Calu3 (cell line): ENCODE results near the gene ZFP62. TPM values are rescaled to one million over a fixed set of nuclear protein-coding genes. Genes with fewer than 3 reads are reported as not detected.

Source experiments
- Bru-seq: library from RNA; stranded (reverse); fragments of 400-500 nt; gene quantifications from one replicate; lab custom pipeline; 2021; lab: Mats Ljungman, UMichigan
- BruChase-seq, 2 experiments: library from RNA; stranded (reverse); fragments of 400-500 nt; gene quantifications; one replicate each; lab custom pipeline; 2021; lab: Mats Ljungman, UMichigan
- BruUV-seq: library from RNA; stranded (reverse); fragments of 400-500 nt; replicated peaks from 2 replicates; lab custom pipeline; 2021; lab: Mats Ljungman, UMichigan
- CTCF ChIA-PET: fragments of 300-600 bp; sonication (Branson Sonifier 250); formaldehyde crosslinking; loops from one replicate; lab custom pipeline; 2022; ENCODE audit warnings: antibody characterized with exemption; lab: Charles Lee
- DNase-seq: peaks from one replicate; pipeline ENCODE4 v3.0.0; 2022
- H3K27ac Mint-ChIP-seq: one replicate; pipeline ENCODE4 v1.8.0; 2022; ENCODE audit warnings: mixed read lengths; ENCODE audit not compliant: unreplicated experiment
- H3K27me3 Mint-ChIP-seq: one replicate; pipeline ENCODE4 v1.8.0; 2022; ENCODE audit warnings: mixed read lengths; ENCODE audit not compliant: unreplicated experiment
- H3K36me3 Mint-ChIP-seq: one replicate; pipeline ENCODE4 v1.8.0; 2022; ENCODE audit warnings: mild to moderate bottlenecking, moderate library complexity, mixed read lengths; ENCODE audit not compliant: insufficient read depth, unreplicated experiment
- H3K4me1 Mint-ChIP-seq: one replicate; pipeline ENCODE4 v1.8.0; 2022; ENCODE audit warnings: mild to moderate bottlenecking, low read depth, mixed read lengths; ENCODE audit not compliant: unreplicated experiment
- H3K4me3 Mint-ChIP-seq: one replicate; pipeline ENCODE4 v1.8.0; 2022; ENCODE audit warnings: mild to moderate bottlenecking, low read depth, moderate library complexity, mixed read lengths; ENCODE audit not compliant: unreplicated experiment
- H3K9me3 Mint-ChIP-seq: one replicate; pipeline ENCODE4 v1.8.0; 2022; ENCODE audit warnings: low read depth, mixed read lengths; ENCODE audit not compliant: unreplicated experiment
- intact Hi-C: fragments of 100-400 bp; cut with micrococcal nuclease; formaldehyde crosslinking; loops from one replicate; pipeline ENCODE4 v1.10.0; 2022; ENCODE audit not compliant: unreplicated experiment
- long read RNA-seq: library from polyadenylated mRNA; stranded (forward); transcript quantifications from one replicate; pipeline ENCODE4 v2.0.0, GENCODE V29; 2022
- total RNA-seq: library from RNA; stranded (reverse); gene quantifications from 2 replicates; pipeline ENCODE4 v1.2.3, GENCODE V29; 2022
- TF ChIP-seq, protein P1 (sequence below): fragments of 200-600 bp; IDR thresholded peaks from one replicate; pipeline ENCODE4 v1.8.0; 2022; ENCODE audit warnings: antibody characterized with exemption; ENCODE audit not compliant: unreplicated experiment

ZFP62 gene
- total RNA-seq (43.5 and 46.4 TPM in 2 replicates), Bru-seq, nascent RNA (percentile 90 among the genes with signal in this experiment), BruChase-seq, experiment 1, labeled RNA remaining after a 6-hour chase (percentile 91 among the genes with signal in this experiment), BruChase-seq, experiment 2, labeled RNA remaining after a 2-hour chase (percentile 95 among the genes with signal in this experiment)
- long read RNA-seq, partial matches to known transcripts, result 0 of 13 reads
- long read RNA-seq, other reads (novel, unspliced or antisense), result 6 of 13 reads

DNA sequence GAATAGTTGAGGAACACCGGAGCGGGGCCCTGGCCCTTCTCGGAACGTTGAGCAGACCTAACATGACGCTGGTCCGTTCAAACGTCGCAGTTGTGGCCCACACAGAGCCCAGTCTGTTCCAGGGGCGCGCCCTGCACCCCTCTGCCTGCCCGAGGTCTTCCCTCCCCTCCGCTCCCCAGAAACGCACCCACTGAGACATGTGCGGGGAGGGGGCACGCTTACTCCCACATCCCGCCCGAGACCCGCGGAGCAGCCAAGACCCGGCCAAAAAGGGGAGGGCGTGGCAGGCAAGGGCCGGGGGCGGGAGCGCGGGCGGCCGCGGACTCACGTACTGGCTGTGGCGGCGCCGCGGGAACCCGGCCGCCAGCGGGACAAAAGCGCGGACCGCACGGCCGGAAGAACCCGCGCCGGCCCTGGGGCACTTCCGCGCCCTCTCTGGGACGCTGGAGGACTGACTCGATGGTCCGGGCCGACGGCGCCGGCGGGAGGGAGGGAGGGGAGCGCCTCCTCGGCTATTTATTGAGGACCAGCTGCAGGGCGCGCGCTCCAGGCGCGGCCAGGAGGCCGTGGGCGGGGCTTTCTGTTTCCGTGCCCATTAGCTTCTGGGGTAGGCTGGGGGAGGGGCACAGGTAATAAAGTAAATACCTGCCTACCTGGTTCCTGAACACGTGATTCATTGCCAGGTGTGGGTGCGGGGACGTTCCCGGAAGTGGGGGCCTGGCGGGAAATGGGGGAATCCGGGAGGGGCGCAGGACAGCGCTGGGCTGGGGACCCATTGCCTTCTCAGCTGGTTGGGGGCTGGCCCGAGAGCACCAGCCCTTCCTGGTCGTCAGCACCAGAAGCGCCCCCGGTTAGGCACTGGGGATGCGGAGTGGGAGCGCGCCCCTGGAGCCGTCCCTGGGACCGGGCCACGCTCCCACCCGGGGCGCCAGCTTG, at the start of gene ZFP62:
Gene ZFP62 (minus strand): TSS at position 390 of the 936 bp plus-strand sequence. CDS start 57 bp downstream, at position 333.
- peaks cover 31% of the 10 kb centered on the region for H3K36me3 Mint-ChIP-seq
- CTCF ChIA-PET, result interaction anchor here (0.6 to 2.5 kb wide), 5 partner anchors 8 to 275 kb away, joined by 3 to 7 read pairs (median 4); no protein-coding TSS in a partner anchor
- H3K4me1 Mint-ChIP-seq, result peaks cover 26% of the 10 kb centered on the region
- BruUV-seq, result no TSS peak
- H3K9me3 Mint-ChIP-seq, result peaks cover 3% of the 10 kb centered on the region
- peak within 1 kb of the TSS; percentile 90 for H3K4me3 Mint-ChIP-seq
- peak within 1 kb of the TSS; percentile 83 for H3K27ac Mint-ChIP-seq
- peak; percentile 95 for DNase-seq
- intact Hi-C loops, result loop anchor here (2.0 to 5.0 kb wide), 3 partner anchors 34 to 76 kb away; partner anchors contain the start of gene MGAT1
- TF ChIP-seq, protein P1, sequence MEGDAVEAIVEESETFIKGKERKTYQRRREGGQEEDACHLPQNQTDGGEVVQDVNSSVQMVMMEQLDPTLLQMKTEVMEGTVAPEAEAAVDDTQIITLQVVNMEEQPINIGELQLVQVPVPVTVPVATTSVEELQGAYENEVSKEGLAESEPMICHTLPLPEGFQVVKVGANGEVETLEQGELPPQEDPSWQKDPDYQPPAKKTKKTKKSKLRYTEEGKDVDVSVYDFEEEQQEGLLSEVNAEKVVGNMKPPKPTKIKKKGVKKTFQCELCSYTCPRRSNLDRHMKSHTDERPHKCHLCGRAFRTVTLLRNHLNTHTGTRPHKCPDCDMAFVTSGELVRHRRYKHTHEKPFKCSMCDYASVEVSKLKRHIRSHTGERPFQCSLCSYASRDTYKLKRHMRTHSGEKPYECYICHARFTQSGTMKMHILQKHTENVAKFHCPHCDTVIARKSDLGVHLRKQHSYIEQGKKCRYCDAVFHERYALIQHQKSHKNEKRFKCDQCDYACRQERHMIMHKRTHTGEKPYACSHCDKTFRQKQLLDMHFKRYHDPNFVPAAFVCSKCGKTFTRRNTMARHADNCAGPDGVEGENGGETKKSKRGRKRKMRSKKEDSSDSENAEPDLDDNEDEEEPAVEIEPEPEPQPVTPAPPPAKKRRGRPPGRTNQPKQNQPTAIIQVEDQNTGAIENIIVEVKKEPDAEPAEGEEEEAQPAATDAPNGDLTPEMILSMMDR, result no peak
- no peaks in the 10 kb centered on the region for H3K27me3 Mint-ChIP-seq

DNA sequence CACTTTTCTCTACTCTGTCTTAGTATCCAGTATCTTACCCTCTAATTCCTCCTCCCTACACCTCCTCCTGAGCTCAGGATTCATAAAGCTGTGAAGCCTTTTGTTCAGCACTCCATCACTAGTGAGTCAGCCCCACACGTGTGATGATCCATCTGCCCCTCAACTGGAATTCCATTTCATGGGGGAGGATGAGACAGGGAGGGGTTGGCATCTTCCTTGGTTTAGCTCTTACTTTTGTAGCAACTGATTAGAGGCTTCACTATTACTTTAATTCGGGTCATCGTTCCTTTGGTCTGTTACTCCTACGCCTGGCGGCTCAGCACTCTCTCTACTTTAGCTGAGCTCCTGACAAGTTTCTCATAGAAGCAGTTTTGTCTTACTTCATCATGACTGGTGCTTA, 49.7 kb upstream of the ZFP62 start:
- no peaks in the 10 kb centered on the region for H3K27me3 Mint-ChIP-seq
- no peak overlapping the region for H3K27ac Mint-ChIP-seq
- peaks cover 6% of the 10 kb centered on the region for H3K4me1 Mint-ChIP-seq
- intact Hi-C loops, result no loop called here
- peaks cover 2% of the 10 kb centered on the region for H3K9me3 Mint-ChIP-seq
- TF ChIP-seq, protein P1, result no peak
- CTCF ChIA-PET, result no interaction called here
- H3K36me3 Mint-ChIP-seq, result no peaks in the 10 kb centered on the region
- BruUV-seq, result no TSS peak
- no peak overlapping the region for H3K4me3 Mint-ChIP-seq
- no peak for DNase-seq

DNA sequence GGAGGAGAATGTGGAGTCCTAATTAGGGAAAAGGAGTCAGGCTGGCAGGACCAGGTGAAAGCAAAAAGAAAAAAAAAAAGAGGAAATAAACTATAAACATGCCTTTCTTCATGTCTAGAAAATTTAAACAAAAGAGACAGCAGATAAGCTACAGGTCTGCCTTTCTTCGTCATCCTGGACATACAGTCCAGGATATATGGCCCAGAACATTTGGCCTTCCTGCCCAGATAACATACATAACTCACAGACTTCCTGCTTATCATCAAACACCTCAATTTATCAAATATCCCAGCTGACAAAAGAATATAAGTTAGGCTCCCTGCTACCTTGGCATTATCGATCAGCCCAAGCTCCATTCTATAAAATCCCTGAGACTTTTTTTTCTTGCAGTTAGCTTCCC, 49.1 kb upstream of the ZFP62 start:
- TF ChIP-seq, protein P1, result no peak
- no TSS peak for BruUV-seq
- intact Hi-C loops, result no loop called here
- Mint-ChIP-seq H3K4me3 (no peak overlapping the region), H3K36me3 (no peaks in the 10 kb centered on the region), H3K27me3 (no peaks in the 10 kb centered on the region), H3K4me1 (peaks cover under 1% of the 10 kb centered on the region), H3K27ac (no peak overlapping the region), H3K9me3 (peaks cover under 1% of the 10 kb centered on the region)
- no peak for DNase-seq
- CTCF ChIA-PET, result no interaction called here

DNA sequence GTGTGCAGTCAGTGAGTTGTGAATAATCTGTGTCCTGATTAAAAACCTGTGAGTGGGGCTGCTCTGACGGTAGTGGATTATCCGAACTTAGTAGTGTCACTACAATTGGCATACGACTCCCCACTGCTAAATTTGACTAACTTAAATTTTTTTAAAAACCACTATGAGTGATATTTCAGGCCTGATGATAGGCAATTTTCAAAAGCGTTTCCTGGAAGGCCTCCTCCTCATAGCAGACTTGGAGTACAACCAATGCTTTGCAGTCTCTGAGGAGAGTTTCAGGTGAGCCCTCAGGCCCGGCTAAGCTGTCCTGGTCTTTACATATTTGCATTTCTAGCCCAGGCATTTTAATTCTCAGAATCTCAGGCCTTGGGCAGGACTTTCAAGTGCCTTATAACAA, 48.7 kb upstream of the ZFP62 start:
- no TSS peak for BruUV-seq
- H3K4me3 Mint-ChIP-seq, result no peak overlapping the region
- CTCF ChIA-PET, result no interaction called here

More for the DNA sequence above, 48.7 kb upstream of the ZFP62 start:
- intact Hi-C loops, result no loop called here
- Mint-ChIP-seq H3K36me3 (no peaks in the 10 kb centered on the region), H3K27me3 (no peaks in the 10 kb centered on the region), H3K27ac (no peak overlapping the region), H3K9me3 (no peaks in the 10 kb centered on the region), H3K4me1 (no peaks in the 10 kb centered on the region)
- DNase-seq, result no peak
- TF ChIP-seq, protein P1, result no peak
